ENCODE data around the gene ZNF536.
"Not testable (repeated sequence)": the region's sequence is repeated elsewhere in the genome, so short reads cannot be mapped to it uniquely, and the experiment has no call there.

The ZNF536 gene

DNA sequence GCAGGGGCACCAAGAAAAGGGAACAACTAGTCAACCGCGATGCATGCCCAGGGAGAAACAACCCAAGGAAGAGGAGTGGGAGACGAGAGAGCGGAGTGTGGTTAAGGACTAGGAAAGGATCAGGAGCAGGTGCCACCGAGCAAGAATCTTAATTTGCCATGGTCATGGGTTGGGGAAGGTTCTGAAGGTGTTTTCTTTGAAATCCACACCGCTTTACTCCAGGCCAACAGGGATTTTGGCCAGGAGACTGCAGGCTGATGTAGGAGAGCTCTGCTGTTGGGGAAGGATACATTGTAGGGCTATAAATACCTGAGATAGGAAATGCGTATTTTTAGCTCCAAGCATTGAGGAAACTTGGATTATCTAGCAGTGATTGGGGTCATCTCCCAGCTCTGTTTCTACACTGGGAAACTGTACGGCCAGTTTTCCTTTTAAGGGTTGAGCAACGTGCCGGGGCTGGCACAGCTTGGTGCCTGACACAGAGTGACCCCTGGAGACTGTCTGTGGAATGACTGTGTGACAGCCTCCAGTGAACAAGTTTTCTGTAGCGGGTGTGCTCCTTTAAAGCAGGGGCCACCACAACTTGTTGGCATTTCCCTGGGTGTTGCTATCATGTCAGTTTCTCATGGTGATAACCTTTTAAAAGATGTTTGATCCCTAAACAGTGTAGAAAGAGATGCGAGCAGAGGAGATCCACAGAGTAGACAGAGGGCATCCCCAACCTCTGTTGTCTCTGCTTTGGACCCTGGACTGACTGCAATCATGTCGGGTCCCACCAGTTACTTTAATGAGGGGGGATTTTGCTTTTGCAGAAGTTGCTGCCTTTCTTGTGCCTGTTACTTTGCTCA lies 34.3 kb downstream of the ZNF536 start:
- in situ Hi-C loops (cut with HindIII; ENCODE audit: low pct_unique_long_range_greater_than_20kb, low sequenced_read_pairs) = no loop called here
- DNase-seq (ENCODE audit: low read depth in 1 of 2, low spot score in 1 of 2) = peak; percentile 26 to 33
- no peak for TF ChIP-seq JUND (IDR thresholded peaks at IDR 0.05; ENCODE audit: low read depth)

DNA sequence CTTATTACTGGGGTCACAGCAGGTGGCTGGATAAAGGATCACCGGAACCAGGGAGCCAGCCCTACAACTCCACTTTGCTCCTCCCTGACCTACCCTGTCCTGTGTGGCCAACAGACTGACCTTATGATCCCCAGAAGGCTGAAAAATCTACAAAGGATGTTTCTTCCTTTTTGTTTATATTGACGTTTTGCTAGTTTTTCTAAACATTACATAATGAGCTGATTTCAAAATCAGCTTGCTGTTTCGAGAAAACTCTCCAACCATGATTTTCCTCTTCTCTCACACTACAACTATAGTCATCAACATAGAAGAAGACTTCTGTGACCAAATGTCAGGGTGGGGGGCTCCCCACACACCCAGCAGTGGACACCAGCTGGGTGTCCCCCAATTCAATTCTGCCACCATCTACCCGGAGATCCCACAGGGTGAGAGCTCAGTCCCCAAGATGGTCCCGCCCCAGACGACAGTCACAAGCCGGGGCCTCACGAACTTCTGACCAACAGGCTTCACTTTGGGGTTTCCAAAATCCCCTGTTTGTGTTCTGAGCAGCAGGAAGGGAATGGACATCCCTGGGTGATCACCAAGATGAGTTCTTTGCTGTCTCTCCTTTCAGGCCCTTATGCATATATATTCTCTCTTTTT lies 35.0 kb downstream of the ZNF536 start:
- no peak for TF ChIP-seq JUND (IDR thresholded peaks at IDR 0.05; ENCODE audit: low read depth)
- in situ Hi-C loops (cut with HindIII; ENCODE audit: low pct_unique_long_range_greater_than_20kb, low sequenced_read_pairs) = no loop called here
- no peak for DNase-seq (ENCODE audit: low read depth in 1 of 2, low spot score in 1 of 2)

DNA sequence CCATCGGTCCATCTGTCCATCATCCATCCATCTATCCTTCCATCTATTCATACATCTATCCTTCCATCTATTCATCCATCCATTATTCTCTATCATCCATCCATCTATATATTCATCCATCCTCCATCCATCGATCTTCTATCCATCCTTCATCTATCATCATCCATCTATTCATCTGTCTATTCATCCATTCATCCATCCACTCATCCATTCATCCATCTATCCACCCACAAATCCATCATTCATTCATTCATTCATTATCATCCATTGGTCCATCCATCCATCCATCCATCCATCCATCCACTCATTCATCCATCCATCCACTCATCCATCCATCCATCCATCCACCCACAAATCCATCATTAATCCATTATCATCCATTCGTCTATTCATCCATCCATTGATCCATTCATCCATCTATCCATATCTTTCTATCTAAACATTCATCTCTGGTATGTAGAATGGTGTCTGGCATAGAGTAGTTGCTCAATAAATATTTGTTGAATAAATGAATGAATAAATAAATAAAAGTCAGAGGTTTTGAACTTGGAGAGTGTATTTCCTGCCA lies 36.6 kb downstream of the ZNF536 start:
- in situ Hi-C loops (cut with HindIII; ENCODE audit: low pct_unique_long_range_greater_than_20kb, low sequenced_read_pairs) = no loop called here
- no peak for TF ChIP-seq JUND (IDR thresholded peaks at IDR 0.05; ENCODE audit: low read depth)
- DNase-seq (ENCODE audit: low read depth in 1 of 2, low spot score in 1 of 2) = no peak

DNA sequence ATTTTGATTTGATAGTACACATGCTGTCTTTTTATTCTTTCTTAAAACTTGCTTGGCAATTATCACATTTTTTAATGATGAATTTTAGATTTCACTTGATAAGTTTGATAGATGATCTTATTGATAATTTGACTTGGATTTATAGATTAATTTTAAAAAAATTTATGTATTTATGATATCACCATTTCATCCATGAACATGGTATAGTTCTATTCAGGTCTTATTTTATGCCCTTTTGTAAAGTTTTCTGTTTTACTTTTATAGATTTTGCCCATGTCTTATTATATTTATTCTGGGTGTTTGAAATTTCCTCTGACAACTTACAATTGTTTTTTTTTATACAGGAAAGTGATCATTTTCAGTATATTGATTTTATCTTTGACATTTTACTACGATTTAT lies 39.5 kb downstream of the ZNF536 start:
- in situ Hi-C loops (cut with HindIII; ENCODE audit: low pct_unique_long_range_greater_than_20kb, low sequenced_read_pairs) = no loop called here
- TF ChIP-seq JUND (IDR thresholded peaks at IDR 0.05; ENCODE audit: low read depth) = no peak
- no peak for DNase-seq (ENCODE audit: low read depth in 1 of 2, low spot score in 1 of 2)

DNA sequence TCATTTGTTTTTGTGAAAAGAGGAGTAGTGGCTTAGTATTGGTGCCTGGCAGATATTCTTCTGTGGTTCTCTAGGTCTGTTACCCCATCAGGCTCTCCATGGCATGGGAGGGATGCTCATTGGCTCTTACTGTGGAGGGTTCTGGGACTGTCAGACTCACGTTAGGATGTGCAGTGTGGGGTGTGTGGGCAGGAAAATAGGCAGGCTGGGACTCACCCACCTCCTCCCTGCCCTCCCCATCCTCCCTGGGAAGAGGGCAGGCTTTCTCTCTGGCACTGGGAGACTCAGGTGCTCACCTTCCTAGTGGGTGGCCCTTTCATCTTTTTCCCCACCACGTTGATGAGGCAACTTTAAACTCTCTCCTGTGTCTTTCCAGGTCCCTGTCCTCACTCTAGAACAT lies 44.2 kb downstream of the ZNF536 start:
- DNase-seq (ENCODE audit: low read depth in 1 of 2, low spot score in 1 of 2) = no peak
- in situ Hi-C loops (cut with HindIII; ENCODE audit: low pct_unique_long_range_greater_than_20kb, low sequenced_read_pairs) = no loop called here
- no peak for TF ChIP-seq JUND (IDR thresholded peaks at IDR 0.05; ENCODE audit: low read depth)

GRCh38 chr19:30417166-30417565 lies 45.0 kb downstream of the ZNF536 start:
- DNase-seq (ENCODE audit: low read depth in 1 of 2, low spot score in 1 of 2); in situ Hi-C loops (cut with HindIII; ENCODE audit: low pct_unique_long_range_greater_than_20kb, low sequenced_read_pairs): not testable (repeated sequence)

DNA sequence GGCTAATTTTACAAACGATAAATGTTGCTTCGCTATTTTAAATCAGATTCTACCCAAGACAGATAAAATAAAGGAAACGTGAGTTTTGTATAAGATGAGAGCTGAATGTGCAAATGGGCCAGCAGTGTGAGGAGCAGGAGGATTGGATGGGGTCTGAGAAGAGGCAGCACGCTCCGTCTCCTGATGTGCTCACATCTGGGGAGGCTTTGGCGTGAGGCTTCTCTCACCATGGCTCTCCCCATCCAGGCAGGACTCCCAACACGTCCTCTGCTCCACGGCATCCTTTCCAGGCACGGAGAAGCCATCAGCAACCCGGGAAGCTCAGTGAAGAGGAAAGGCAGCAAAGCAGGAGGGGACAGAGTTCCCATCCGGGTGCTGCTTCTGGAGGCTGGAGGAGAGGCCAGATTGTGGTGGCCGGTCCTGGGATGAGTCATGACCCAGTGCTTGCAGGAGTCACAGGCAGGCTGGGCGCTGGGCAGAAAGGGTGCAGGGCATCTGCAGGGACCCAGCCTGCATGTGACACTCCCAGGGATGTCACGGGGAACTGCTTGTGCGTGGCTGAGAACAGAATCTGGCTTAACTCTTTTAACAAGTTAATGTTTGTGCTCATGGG lies 47.5 kb downstream of the ZNF536 start:
- in situ Hi-C loops (cut with HindIII; ENCODE audit: low pct_unique_long_range_greater_than_20kb, low sequenced_read_pairs) = no loop called here
- DNase-seq (ENCODE audit: low read depth in 1 of 2, low spot score in 1 of 2) = no peak
- no peak for TF ChIP-seq JUND (IDR thresholded peaks at IDR 0.05; ENCODE audit: low read depth)

- in situ Hi-C loops (cut with HindIII; ENCODE audit: low pct_unique_long_range_greater_than_20kb, low sequenced_read_pairs) = no loop called here
- TF ChIP-seq JUND (IDR thresholded peaks at IDR 0.05; ENCODE audit: low read depth) = no peak
- no peak for DNase-seq (ENCODE audit: low read depth in 1 of 2, low spot score in 1 of 2)
Observed at GRCh38 chr19:30420316-30420715, 48.1 kb downstream of the ZNF536 start.

- no peak for DNase-seq (ENCODE audit: low read depth in 1 of 2, low spot score in 1 of 2)
- in situ Hi-C loops (cut with HindIII; ENCODE audit: low pct_unique_long_range_greater_than_20kb, low sequenced_read_pairs) = no loop called here
- TF ChIP-seq JUND (IDR thresholded peaks at IDR 0.05; ENCODE audit: low read depth) = no peak
Observed at GRCh38 chr19:30420881-30421280, 48.7 kb downstream of the ZNF536 start.

- in situ Hi-C loops (cut with HindIII; ENCODE audit: low pct_unique_long_range_greater_than_20kb, low sequenced_read_pairs) = no loop called here
Observed at GRCh38 chr19:30421571-30421970, 49.4 kb downstream of the ZNF536 start.

GRCh38 chr19:30423481-30423880 lies 51.3 kb downstream of the ZNF536 start:
- TF ChIP-seq JUND (IDR thresholded peaks at IDR 0.05; ENCODE audit: low read depth) = no peak
- no peak for DNase-seq (ENCODE audit: low read depth in 1 of 2, low spot score in 1 of 2)
- in situ Hi-C loops (cut with HindIII; ENCODE audit: low pct_unique_long_range_greater_than_20kb, low sequenced_read_pairs) = no loop called here

More at GRCh38 chr19:30421571-30421970, 49.4 kb downstream of the ZNF536 start:
- TF ChIP-seq JUND (IDR thresholded peaks at IDR 0.05; ENCODE audit: low read depth) = no peak
- no peak for DNase-seq (ENCODE audit: low read depth in 1 of 2, low spot score in 1 of 2)

DNA sequence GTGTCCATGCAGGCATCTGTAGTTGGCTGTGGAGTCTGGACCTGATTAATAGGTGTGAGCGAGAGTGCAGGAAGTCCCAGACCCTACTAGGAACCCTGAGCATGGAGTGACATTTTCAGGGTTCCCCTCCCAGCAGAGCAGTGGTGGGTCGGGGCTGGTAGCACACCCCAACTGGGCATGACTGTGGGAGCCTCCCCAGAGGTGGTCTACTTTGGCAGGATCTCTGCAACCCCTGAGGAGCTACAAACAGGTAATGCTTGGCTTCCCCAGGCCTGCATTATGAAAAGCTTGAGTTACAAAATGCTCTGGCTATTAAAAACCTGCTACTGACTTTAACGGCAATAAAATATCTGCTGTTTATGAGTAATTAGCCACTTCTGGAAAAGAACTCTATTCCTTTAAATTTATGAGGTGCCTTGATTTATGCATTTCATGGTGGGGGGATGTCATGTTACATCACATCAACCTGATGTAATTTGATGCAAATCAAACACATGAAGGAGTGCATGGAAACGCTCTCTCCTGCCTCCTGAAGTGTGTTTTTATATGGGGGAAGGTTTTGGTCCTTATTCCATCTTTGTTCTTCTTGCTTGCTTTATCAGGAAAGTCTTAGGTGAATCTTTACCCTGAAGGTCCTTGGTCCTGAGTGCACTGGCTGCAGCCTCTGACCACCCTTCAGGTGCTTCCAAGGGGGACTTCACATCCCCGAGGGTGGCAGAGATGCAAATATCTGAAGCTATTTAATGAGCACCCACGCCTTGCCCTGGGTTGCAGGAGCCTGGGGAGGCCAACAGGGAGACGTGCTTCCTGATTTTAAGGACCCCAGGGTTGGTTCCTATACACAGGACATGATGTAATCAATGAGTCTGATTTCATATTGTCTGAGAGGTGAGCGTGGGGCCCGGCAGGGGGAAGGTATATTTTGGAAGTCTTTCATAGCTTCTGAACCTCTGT lies 54.0 kb downstream of the ZNF536 start:
- no peak for TF ChIP-seq JUND (IDR thresholded peaks at IDR 0.05; ENCODE audit: low read depth)
- no peak for DNase-seq (ENCODE audit: low read depth in 1 of 2, low spot score in 1 of 2)

More for the DNA sequence above, 54.0 kb downstream of the ZNF536 start:
- in situ Hi-C loops (cut with HindIII; ENCODE audit: low pct_unique_long_range_greater_than_20kb, low sequenced_read_pairs) = no loop called here
